Measurements from ENCODE around the gene SRP54.
A peak's percentile ranks its signal among the peaks of the same experiment; 100 is the strongest.
"Not testable (repeated sequence)": the region's sequence is repeated elsewhere in the genome, so short reads cannot be mapped to it uniquely, and the experiment has no call there.

The SRP54 gene

DNA sequence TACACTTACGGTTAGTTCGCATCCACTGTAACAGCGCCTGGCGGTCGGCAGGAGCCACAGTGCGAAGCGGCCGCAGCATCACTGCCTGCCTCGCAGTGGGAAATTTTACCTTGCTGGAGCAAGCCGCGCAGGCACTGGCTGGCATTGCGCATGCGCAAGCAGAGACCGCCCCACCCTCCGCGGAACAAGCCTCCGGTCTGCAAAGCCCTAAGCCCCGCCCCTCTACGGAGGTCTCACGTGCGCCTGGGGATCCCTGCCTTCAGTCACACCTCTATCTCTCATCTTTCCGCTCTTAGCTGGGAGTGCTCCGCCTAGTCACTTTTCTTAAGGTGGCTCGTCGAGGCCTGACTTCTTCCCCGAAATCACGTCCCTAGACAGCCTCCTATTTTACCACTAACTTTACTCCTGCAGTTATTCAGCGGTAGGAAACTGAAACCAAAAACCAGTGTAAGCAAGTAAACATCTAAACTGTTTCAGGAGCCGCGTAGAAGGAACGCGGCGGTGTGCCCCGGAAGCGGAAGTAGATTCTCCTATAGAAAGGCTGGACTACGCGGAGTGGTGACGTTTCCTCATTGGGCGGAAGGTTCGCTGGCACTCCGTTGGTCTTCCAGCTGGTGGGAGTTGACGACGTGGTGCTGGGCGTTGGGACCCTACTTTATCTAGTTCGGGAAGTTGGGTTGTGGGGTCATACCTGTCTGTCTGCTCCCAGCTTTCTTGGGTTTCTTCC is at the start of gene SRP54:
Gene SRP54 (plus strand): TSS at position 572 of the 727 bp plus-strand sequence. CDS start 13,718 bp downstream, outside the sequence.
- DNase-seq: peak; percentile 97

GRCh38 chr14:34933301-34933700 is 49.5 kb upstream of the SRP54 start:
- no peak for DNase-seq

DNA sequence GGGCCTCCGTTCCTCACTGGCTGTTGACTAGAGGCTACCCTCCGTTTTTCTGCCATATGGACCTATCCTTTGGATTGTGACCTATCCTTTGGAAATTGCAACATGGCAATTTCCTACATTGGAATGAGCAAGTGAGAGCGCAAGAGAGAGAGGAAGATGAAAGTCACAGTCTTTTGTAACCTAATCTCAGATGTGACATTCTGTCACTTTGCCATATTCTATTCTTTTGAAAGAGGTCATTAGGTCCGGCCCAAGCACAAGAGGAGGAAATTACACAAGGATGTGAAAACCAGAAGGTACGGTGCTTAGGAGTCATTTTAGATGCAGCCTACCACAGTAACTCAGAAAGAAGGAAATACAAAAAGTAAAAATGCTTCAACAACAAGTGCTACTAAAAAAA is 47.3 kb upstream of the SRP54 start:
- DNase-seq: no peak

GRCh38 chr14:34937442-34937841 is 45.4 kb upstream of the SRP54 start:
- no peak for DNase-seq

- DNase-seq: no peak
Observed at GRCh38 chr14:34937876-34938275, 44.9 kb upstream of the SRP54 start.

GRCh38 chr14:34943506-34943905 is 39.3 kb upstream of the SRP54 start:
- DNase-seq: no peak

DNA sequence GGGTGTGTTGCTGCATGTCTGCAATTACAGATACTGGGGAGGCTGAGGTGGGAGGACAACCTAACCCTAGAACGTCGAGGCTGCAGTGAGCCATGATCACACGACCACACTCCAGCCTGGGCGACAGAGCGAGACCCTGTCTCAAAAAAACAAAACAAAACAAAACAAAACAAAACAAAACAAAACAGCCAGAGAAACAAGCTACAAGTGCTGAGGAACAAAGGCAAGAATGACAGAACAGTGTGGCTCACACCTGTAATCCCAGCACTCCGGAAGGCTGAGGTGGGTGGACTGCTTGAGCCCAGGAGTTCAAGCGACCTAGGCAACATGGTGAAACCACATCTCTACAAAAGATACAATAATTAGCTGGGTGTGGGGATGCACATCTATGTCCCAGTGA is 38.0 kb upstream of the SRP54 start:
- no peak for DNase-seq

- DNase-seq: no peak
Observed at GRCh38 chr14:34946699-34947098, 36.1 kb upstream of the SRP54 start.

DNA sequence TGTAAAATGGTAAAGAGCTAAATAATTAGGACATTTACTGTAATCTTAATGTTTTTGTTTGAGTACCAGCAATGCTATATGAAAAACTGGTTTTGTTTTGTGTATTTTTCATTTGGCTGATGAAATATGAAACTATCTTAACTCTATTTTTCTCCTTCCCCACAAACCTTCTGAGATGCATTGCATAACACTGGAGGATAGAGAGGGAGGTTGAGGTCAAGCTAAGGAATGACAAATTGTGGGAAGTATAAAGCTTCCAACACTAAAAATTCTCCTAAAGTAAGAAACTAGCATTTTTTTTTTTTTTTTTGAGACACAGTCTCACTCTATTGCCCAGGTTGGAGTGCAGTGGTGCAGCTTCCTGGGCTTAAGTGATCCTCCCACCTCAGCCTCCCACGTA is 31.5 kb upstream of the SRP54 start:
- DNase-seq: no peak

DNA sequence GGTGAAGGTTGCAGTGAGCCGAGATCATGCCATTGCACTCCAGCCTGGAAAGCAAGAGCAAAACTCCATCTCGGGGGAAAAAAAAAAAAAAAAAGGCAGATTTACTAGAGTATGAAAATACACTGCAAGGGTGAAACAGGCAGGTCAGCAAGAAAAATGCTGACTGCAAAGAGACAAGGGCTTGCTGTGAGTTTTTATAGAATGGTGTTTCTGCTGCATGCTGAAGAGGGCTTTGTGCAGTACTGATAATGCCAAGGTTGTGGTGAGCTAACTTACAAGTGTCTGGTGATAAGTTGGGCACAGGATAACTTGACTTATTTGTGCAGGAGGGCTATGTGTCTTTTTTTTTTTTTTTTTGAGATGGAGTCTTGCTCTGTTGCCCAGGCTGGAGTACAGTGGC is 25.9 kb upstream of the SRP54 start:
- no peak for DNase-seq

DNA sequence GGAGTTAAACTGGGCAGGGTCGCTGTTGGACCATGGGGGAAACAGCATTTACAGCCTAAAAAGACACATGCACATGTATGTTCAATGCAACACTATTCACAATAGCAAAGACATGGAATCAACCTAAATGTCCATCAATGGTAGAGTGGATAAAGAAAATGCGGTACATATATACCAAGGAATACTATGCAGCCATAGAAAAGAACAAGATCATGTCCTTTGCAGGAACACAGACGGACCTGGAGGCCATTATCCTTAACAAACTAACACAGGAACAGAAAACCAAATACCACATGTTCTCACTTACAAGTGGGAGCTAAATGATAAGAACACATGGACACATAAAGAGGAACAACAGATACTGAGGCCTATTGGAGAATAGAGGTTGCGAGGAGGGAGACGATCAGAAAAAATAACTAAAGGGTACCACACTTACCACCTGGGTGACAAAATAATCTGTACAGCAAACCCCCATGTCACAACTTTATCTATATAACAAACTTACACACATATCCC is 25.0 kb upstream of the SRP54 start:
- DNase-seq: no peak

DNA sequence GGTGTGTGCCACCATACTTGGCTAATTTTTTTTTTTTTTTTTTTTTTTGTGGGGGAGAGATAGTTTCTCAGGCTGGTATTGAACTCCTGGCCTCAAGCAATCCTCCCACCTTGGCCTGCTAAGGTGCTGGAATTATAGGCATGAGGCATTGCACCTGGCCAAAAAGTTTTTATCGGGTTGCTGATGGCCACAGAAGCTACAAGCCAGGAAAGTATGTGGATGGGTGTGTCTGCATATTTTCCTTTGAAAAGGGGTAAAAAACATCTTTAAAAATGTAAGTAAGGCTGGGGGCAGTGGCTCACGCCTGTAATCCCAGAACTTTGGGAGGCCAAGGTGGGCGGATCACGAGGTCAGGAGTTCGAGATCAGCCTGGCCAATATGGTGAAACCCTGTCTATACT is 20.7 kb upstream of the SRP54 start:
- not testable (repeated sequence) for DNase-seq

DNA sequence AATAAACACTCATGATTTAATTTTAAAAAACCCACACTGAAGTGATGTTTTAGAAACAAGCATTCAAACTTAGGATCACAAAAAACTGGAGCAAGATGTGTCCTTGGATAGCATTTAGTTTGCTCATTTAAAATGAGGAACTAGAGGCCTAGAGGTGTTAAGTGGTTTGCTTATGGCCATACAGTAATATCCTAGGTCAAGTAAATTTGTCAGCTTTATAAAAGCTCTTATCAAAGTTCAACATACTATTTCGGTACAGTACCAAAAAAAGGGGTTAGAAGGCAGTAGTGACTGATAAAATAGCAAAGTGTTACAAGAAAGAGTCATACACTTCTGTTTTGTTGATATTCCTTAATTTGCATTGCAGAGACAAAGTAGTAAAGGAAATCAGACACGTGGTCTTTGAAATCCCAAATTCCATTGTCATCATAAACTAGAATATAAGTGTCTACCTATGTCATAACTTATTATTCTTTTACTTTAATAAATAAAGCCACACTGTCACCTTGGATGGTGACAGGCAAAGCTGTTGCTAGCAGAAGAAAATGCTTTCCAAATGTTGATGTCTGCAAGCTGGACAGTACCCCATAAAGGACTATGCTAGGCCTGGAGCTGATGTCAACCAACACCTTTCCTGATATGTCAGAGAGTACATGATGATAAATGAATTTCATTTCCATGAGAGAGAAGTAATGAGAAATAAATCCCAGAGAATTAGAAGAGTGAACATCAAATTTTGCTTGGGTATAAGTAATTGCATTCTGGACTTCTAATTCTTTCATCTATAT is 17.6 kb upstream of the SRP54 start:
- DNase-seq: no peak

DNA sequence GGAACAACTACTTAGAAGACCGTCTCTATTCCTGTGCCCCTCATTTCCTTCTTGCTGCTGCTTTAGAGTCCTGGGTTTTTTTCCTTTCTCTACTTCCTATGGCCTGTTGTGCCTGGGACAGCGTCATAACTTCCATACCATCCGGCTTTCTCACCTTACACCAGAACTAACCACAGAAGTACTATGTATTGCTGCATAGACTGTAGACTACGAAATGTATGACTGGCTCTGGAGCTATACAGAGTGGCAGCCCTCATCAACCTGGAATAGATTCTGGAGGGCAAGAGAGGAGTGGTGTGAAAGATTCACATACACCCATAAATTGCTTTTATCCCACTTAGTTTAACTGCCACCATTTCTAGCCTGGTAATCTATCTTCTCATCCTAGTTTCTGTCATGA is 16.9 kb upstream of the SRP54 start:
- DNase-seq: no peak

DNA sequence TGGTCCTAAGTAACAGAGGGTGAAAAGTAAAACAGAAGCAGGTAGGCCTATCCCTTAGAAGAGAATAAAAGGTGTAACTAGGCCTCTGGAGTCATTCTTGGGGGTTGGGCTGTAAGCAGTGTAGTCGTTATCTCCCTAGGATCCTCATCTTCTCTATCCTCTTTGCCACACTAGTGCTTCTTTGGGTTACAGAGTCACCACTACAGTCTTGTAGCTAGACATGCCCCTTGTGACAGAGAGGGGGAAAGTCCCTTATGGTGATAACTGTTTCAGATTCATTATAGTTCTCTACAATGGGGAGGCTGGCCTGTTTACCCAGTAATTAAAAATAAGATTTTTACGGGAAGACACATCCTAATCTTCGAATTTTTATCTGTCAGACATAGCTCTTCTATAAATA is 16.4 kb upstream of the SRP54 start:
- no peak for DNase-seq

DNA sequence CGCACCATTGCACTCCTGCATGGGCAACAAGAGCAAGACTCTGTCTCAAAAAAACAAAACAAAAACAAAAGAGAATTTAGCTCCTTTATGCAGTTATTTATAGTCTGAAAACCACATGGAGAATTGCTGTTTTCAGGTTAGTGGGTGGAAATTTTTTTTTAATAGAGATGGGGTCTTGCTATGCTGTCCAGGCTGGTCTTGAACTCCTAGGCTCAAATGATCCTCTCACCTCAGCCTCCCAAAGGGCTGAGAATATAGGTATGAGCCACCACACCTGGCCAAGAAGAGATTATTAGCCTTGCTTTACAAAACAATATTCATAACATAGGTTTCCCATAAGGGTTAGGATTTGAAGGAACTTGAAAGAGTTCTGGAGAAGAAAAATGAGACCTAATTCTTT is 12.1 kb upstream of the SRP54 start:
- DNase-seq: no peak

- DNase-seq: no peak
Observed at GRCh38 chr14:34971381-34971780, 11.4 kb upstream of the SRP54 start.

DNA sequence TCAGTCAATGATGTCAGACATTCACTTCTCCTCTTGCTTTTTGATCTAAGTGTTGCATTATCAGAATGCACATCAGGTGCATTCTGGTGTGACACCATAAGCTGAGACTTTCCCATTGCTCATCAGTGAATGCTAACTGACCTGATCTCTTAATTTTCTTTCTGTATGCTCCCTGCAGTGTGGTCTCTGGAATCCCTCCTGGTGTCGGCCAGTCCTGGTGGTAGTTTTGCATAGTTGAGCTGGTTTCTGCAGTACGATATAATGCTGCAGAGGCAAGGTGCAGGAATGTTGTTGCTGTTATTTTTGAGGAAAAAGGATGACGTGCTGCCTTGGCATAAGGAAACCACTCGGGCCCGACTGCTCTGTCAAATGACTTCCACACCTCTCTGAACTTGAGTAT is 11.0 kb upstream of the SRP54 start:
- DNase-seq: no peak

- no peak for DNase-seq
Observed at GRCh38 chr14:34978444-34978843, 4.3 kb upstream of the SRP54 start.

DNA sequence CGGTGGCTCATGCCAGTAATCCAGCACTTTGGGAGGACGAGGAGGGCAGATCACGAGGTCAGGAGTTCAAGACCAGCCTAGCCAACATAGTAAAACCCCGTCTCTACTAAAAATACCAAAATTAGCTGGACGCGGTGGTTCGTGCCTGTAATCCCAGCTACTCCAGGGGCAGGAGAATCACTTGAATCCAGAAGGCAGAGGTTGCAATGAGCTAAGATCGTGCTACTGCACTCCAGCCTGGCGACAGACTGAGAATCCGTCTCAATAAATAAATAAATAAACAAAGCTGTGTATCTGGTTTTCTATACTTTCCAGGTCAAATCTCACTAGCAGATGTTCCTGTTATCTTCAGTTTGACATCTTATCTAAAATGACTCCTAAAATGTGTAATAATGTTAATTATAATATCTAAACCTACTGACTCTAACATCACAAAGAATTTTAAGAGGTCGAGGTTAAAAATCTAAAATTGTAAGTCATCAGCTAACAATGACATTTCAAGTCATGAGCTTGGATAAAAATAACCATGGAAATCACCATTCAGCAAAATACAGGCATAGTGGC is 2.4 kb upstream of the SRP54 start:
- no peak for DNase-seq

DNA sequence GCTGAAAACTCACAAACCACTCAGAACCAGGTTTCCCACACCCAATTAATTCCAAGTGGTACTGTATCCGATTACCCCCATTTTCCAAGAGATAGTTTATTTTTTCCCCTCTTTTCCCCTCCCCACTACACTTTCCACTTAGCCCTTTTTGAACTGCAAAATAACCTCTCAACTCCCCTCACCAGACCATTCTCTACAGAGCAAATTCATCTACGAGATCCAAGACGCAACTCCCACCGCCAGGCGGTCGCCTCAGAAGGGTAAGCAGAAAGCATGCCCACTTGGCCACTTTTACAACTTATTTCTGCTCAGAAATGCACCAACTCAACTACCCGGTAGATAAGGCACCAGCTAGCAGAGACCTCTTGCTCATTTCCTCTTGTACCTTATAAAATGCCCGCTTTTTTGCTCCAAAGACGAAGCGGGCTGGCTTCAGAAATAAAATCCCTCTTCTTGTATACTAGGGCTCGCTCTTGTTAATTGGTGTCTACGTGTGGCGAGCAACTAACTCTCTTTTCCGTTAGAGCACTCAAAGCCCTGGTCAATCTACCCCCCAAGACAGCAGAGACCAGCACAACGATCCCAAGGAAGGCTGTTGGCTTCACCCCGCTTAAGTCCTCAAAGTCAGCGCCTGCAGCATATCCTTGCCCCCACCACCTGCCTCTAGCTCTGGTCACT is 910 bp upstream of the SRP54 start:
- DNase-seq: no peak

GRCh38 chr14:34983148-34983760 is 462 bp downstream of the SRP54 start:
- no peak for DNase-seq

DNA sequence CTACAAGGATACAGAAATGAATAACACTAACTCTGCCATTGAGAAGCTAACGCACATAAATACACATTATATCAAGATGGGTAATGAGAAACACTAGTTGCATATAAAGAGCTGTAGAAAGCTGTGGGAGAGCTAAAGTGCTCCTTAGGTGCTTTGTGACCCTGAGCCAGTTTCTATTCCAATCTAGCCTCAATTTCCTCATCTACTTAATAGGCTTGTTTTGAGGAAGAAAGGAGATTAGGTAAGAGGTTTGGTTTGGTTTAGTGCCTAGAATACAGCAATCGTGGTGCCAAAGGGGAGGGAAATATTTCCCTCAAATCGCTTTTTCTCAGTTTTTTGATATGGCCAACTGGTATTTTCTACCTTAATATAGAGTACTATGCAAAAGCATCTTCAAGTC is 994 bp downstream of the SRP54 start:
- DNase-seq: no peak
